Measurements from ENCODE around the gene SPATA12. TPM values are rescaled to one million over a fixed set of nuclear protein-coding genes. Genes with fewer than 3 reads are reported as not detected.

The SPATA12 gene
- total RNA-seq, 1 experiment from 2014 or later = not detected

GRCh38 chr3:57059411-57059810 lies 1.1 kb upstream of the SPATA12 start:
- Histone ChIP-seq H3K27ac (ENCODE audit: low read depth, low read length, poor library complexity, severe bottlenecking) (no peak overlapping the region), H3K27me3 (replicated peaks; ENCODE audit: insufficient read depth, low read depth, low read length, poor library complexity) (no peaks in the 10 kb centered on the region), H3K4me1 (ENCODE audit: insufficient read depth, low read length, poor library complexity, severe bottlenecking) (no peaks in the 10 kb centered on the region), H3K9me3 (ENCODE audit: low read depth, low read length, poor library complexity, severe bottlenecking) (no peaks in the 10 kb centered on the region), H3K4me3 (ENCODE audit: low read depth, low read length, poor library complexity, severe bottlenecking) (no peak overlapping the region), H3K36me3 (ENCODE audit: insufficient read depth, low read length, poor library complexity, severe bottlenecking) (no peaks in the 10 kb centered on the region)
- BruUV-seq (replicated peaks) = no TSS peak
- TF ChIP-seq EZH2 (IDR thresholded peaks at IDR 0.05; ENCODE audit: borderline replicate concordance, low read depth, low read length, poor library complexity, severe bottlenecking) = no peak
- TF ChIP-seq CTCF (conservative IDR thresholded peaks at IDR 0.05; ENCODE audit: low read depth, low read length) = no peak
- DNase-seq (ENCODE audit: low spot score) = no peak
- intact Hi-C loops (cut with micrococcal nuclease; ENCODE audit: unreplicated experiment) = no loop called here
- CTCF ChIA-PET = no interaction called here
- POLR2A ChIA-PET (ENCODE audit: low non-redundant PET) = no interaction called here

- intact Hi-C loops (cut with micrococcal nuclease; ENCODE audit: unreplicated experiment) = no loop called here
- H3K27ac ChIP-seq (ENCODE audit: low read depth, low read length, poor library complexity, severe bottlenecking) = no peak overlapping the region
- ChIA-PET POLR2A (ENCODE audit: low non-redundant PET) (no interaction called here), CTCF (no interaction called here)
- TF ChIP-seq CTCF (conservative IDR thresholded peaks at IDR 0.05; ENCODE audit: low read depth, low read length) = no peak
- no peak for TF ChIP-seq EZH2 (IDR thresholded peaks at IDR 0.05; ENCODE audit: borderline replicate concordance, low read depth, low read length, poor library complexity, severe bottlenecking)
- DNase-seq (ENCODE audit: low spot score) = no peak
- H3K4me1 ChIP-seq (ENCODE audit: insufficient read depth, low read length, poor library complexity, severe bottlenecking) = no peaks in the 10 kb centered on the region
- H3K27me3 ChIP-seq (replicated peaks; ENCODE audit: insufficient read depth, low read depth, low read length, poor library complexity) = no peaks in the 10 kb centered on the region
- BruUV-seq (replicated peaks) = no TSS peak
- no peaks in the 10 kb centered on the region for H3K9me3 ChIP-seq (ENCODE audit: low read depth, low read length, poor library complexity, severe bottlenecking)
- H3K36me3 ChIP-seq (ENCODE audit: insufficient read depth, low read length, poor library complexity, severe bottlenecking) = no peaks in the 10 kb centered on the region
- H3K4me3 ChIP-seq (ENCODE audit: low read depth, low read length, poor library complexity, severe bottlenecking) = no peak overlapping the region
Measured at GRCh38 chr3:57061556-57061955, 1.1 kb downstream of the SPATA12 start.

GRCh38 chr3:57062101-57062631 lies 1.7 kb downstream of the SPATA12 start:
- ChIA-PET POLR2A (ENCODE audit: low non-redundant PET) (interaction anchor here (0.5 kb wide), 1 partner anchor 27 kb away, joined by 3 read pairs; no protein-coding TSS in a partner anchor), CTCF (no interaction called here)
- H3K27ac ChIP-seq (ENCODE audit: low read depth, low read length, poor library complexity, severe bottlenecking) = no peak overlapping the region
- no peak for TF ChIP-seq CTCF (conservative IDR thresholded peaks at IDR 0.05; ENCODE audit: low read depth, low read length)
- no peak for TF ChIP-seq EZH2 (IDR thresholded peaks at IDR 0.05; ENCODE audit: borderline replicate concordance, low read depth, low read length, poor library complexity, severe bottlenecking)
- BruUV-seq (replicated peaks) = no TSS peak
- no peaks in the 10 kb centered on the region for H3K9me3 ChIP-seq (ENCODE audit: low read depth, low read length, poor library complexity, severe bottlenecking)
- no peak for DNase-seq (ENCODE audit: low spot score)
- no peaks in the 10 kb centered on the region for H3K4me1 ChIP-seq (ENCODE audit: insufficient read depth, low read length, poor library complexity, severe bottlenecking)
- H3K27me3 ChIP-seq (replicated peaks; ENCODE audit: insufficient read depth, low read depth, low read length, poor library complexity) = no peaks in the 10 kb centered on the region
- no peak overlapping the region for H3K4me3 ChIP-seq (ENCODE audit: low read depth, low read length, poor library complexity, severe bottlenecking)
- intact Hi-C loops (cut with micrococcal nuclease; ENCODE audit: unreplicated experiment) = no loop called here
- no peaks in the 10 kb centered on the region for H3K36me3 ChIP-seq (ENCODE audit: insufficient read depth, low read length, poor library complexity, severe bottlenecking)
